ENCODE results near the gene GRK1.

DNA sequence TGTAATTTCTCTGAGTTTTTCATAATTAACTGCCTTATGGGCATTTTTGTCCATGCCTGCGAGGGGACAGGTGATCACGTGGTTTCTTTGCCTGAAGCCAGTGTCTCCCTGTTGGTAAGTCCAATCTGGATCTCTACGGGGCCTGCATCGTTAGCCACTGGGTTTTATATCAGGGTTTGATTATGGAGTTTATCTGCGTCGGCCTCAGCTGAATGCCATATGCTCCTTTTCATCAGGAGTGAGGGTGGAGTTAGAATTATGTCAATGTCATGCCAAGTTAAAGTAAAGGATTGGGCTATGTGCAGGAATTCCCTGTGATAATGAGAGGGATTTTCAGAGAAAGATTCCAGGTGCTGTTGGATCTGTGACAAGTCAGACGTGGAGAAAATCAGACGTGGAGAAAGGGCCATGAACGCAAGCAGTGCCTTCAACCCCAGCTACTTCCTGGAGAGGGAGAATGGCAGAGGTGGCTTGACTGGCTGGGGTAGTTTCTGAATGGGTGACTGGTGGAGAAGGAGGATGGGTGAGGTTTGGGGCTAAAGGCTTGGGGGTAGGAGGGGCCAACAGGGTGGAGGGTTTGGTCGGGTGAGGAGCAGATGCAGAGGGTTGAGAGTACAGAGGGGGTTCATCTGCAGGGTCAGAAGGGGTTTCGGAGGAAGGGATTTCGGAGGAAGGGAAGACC is 116.3 kb downstream of the GRK1 start:
- TF ChIP-seq, protein P1, sequence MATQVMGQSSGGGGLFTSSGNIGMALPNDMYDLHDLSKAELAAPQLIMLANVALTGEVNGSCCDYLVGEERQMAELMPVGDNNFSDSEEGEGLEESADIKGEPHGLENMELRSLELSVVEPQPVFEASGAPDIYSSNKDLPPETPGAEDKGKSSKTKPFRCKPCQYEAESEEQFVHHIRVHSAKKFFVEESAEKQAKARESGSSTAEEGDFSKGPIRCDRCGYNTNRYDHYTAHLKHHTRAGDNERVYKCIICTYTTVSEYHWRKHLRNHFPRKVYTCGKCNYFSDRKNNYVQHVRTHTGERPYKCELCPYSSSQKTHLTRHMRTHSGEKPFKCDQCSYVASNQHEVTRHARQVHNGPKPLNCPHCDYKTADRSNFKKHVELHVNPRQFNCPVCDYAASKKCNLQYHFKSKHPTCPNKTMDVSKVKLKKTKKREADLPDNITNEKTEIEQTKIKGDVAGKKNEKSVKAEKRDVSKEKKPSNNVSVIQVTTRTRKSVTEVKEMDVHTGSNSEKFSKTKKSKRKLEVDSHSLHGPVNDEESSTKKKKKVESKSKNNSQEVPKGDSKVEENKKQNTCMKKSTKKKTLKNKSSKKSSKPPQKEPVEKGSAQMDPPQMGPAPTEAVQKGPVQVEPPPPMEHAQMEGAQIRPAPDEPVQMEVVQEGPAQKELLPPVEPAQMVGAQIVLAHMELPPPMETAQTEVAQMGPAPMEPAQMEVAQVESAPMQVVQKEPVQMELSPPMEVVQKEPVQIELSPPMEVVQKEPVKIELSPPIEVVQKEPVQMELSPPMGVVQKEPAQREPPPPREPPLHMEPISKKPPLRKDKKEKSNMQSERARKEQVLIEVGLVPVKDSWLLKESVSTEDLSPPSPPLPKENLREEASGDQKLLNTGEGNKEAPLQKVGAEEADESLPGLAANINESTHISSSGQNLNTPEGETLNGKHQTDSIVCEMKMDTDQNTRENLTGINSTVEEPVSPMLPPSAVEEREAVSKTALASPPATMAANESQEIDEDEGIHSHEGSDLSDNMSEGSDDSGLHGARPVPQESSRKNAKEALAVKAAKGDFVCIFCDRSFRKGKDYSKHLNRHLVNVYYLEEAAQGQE (IDR thresholded peaks at IDR 0.05; ENCODE audit: unreplicated experiment), result no peak
- TF ChIP-seq, protein P2, sequence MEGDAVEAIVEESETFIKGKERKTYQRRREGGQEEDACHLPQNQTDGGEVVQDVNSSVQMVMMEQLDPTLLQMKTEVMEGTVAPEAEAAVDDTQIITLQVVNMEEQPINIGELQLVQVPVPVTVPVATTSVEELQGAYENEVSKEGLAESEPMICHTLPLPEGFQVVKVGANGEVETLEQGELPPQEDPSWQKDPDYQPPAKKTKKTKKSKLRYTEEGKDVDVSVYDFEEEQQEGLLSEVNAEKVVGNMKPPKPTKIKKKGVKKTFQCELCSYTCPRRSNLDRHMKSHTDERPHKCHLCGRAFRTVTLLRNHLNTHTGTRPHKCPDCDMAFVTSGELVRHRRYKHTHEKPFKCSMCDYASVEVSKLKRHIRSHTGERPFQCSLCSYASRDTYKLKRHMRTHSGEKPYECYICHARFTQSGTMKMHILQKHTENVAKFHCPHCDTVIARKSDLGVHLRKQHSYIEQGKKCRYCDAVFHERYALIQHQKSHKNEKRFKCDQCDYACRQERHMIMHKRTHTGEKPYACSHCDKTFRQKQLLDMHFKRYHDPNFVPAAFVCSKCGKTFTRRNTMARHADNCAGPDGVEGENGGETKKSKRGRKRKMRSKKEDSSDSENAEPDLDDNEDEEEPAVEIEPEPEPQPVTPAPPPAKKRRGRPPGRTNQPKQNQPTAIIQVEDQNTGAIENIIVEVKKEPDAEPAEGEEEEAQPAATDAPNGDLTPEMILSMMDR (conservative IDR thresholded peaks at IDR 0.05; ENCODE audit: low read depth in 2 of 2), result no peak
- TF ChIP-seq EZH2phosphoT487 (IDR thresholded peaks at IDR 0.05; ENCODE audit: unreplicated experiment) (no peak), CREB1 (CRISPR knock-in tag; IDR thresholded peaks at IDR 0.05; ENCODE audit: low read depth) (no peak), ZNF114 (CRISPR knock-in tag; IDR thresholded peaks at IDR 0.05) (no peak)

Measured in GM23338 (cell line).